Motor neuron (in vitro differentiated cells): Measurements from ENCODE around the gene ST3GAL3. TPM values are rescaled to one million over a fixed set of nuclear protein-coding genes. Genes with fewer than 3 reads are reported as not detected.

ENCODE experiments used
- ATAC-seq, 8 experiments: fragments of 200-7000 bp; cut with Tn5 transposase; replicated peaks in 6 of 8; 2 replicates each; pipeline ENCODE4 v1.8.0; 2021; ENCODE audit warnings: mild to moderate bottlenecking in 8 of 8, moderate library complexity in 8 of 8
- H3K27ac ChIP-seq, 2 donors: fragments of 250-450 bp; sonication (Bioruptor Pico); 2 replicates each; pipeline ENCODE4 v1.9.0; 2021; ENCODE audit warnings: antibody characterized with exemption in 2 of 2, mild to moderate bottlenecking in 2 of 2, moderate library complexity in 1 of 2
- H3K4me1 ChIP-seq, 2 donors: fragments of 250-450 bp; sonication (Bioruptor Pico); replicated peaks in 1 of 2; 2 replicates each; pipeline ENCODE4 v1.6.1; 2021; ENCODE audit warnings: antibody characterized with exemption in 2 of 2, mild to moderate bottlenecking in 2 of 2, moderate library complexity in 1 of 2
- H3K4me3 ChIP-seq, 5 donors: fragments of 250-450 bp; sonication (Bioruptor Pico); 2 replicates each; pipeline ENCODE4 v1.9.0; 2021; ENCODE audit warnings: antibody characterized with exemption in 5 of 5, mild to moderate bottlenecking in 5 of 5, moderate library complexity in 4 of 5
- WGBS, 10 experiments: fragments of 450-650 bp; shearing (Covaris generic); methylation state at CpG; one replicate each; pipeline ENCODE4 v1.0.0; 2022; 5-methylcytosine and 5-hydroxymethylcytosine counted together
- in situ Hi-C, 9 experiments: fragments of 400-800 bp; cut with MboI; loops; one replicate each; pipeline ENCODE4 v1.15.0; 2021; ENCODE audit warnings: low sequenced_read_pairs in 9 of 9, low pct_unique_long_range_greater_than_20kb in 2 of 9; ENCODE audit not compliant: unreplicated experiment in 9 of 9
- total RNA-seq, 8 experiments: library from RNA; unstranded; fragments of 300-600 nt; gene quantifications; 2 replicates each; pipeline versions ENCODE4 v1.2.3 to v1.2.4, GENCODE V29; 2022

ST3GAL3 gene
- total RNA-seq, 8 experiments from 2014 or later = 11.7 to 30.6 (median 29.0) TPM

GRCh38 chr1:43970911-43971310 is 263.6 kb downstream of the ST3GAL3 start:
- Histone ChIP-seq H3K4me1 (peaks cover 11 to 15% of the 10 kb centered on the region in 2 donors), H3K4me3 (peak overlapping the region; percentile 70 to 91 (median 82)), H3K27ac (no peak overlapping the region)
- ATAC-seq = no peak
- WGBS, 10 experiments = 80 to 92% (median 86%) methylated on average over 1 to 9 of the region's 9 CpGs; no CpG with 5 or more reads in 4 of the 10 experiments
- in situ Hi-C loops = no loop called here

- in situ Hi-C loops = no loop called here
- ATAC-seq = no peak
- no peak overlapping the region for H3K27ac ChIP-seq
- peaks cover 16 to 20% of the 10 kb centered on the region in 2 donors for H3K4me1 ChIP-seq
- no peak overlapping the region for H3K4me3 ChIP-seq
- WGBS, 10 experiments = 84 to 100% (median 92%) methylated on average over 3 to 7 of the region's 17 CpGs; no CpG with 5 or more reads in 6 of the 10 experiments
These were observed 264.1 kb downstream of the ST3GAL3 start for GRCh38 chr1:43971336-43971980.

GRCh38 chr1:43973981-43974442 is 266.7 kb downstream of the ST3GAL3 start:
- ATAC-seq = no peak
- in situ Hi-C loops = no loop called here
- H3K4me1 ChIP-seq = peaks cover 28 to 43% of the 10 kb centered on the region in 2 donors
- H3K27ac ChIP-seq = peak overlapping the region in 1 of 2 donors; percentile 88
- peak overlapping the region; percentile 69 to 92 (median 78) for H3K4me3 ChIP-seq
- 34 to 86% (median 55%) methylated on average over 1 to 9 of the region's 9 CpGs for WGBS, 10 experiments

GRCh38 chr1:43974443-43975248 is 267.3 kb downstream of the ST3GAL3 start, which contains the start of gene ATP6V0B:
Gene ATP6V0B, plus strand, starts transcription at chr1:43974960. Its CDS starts 81 bp downstream, at chr1:43975041.
- Histone ChIP-seq H3K4me1 (peaks cover 28 to 41% of the 10 kb centered on the region in 2 donors), H3K4me3 (peak within 1 kb of the TSS; percentile 69 to 92 (median 78)), H3K27ac (peak within 1 kb of the TSS; percentile 82 to 88)
- 0 to 1% (median 0%) methylated on average over 2 to 26 of the region's 93 CpGs; no CpG with 5 or more reads in 6 of the 10 experiments for WGBS, 10 experiments
- peak; percentile 62 to 80 (median 70) for ATAC-seq
- in situ Hi-C loops = no loop called here

DNA sequence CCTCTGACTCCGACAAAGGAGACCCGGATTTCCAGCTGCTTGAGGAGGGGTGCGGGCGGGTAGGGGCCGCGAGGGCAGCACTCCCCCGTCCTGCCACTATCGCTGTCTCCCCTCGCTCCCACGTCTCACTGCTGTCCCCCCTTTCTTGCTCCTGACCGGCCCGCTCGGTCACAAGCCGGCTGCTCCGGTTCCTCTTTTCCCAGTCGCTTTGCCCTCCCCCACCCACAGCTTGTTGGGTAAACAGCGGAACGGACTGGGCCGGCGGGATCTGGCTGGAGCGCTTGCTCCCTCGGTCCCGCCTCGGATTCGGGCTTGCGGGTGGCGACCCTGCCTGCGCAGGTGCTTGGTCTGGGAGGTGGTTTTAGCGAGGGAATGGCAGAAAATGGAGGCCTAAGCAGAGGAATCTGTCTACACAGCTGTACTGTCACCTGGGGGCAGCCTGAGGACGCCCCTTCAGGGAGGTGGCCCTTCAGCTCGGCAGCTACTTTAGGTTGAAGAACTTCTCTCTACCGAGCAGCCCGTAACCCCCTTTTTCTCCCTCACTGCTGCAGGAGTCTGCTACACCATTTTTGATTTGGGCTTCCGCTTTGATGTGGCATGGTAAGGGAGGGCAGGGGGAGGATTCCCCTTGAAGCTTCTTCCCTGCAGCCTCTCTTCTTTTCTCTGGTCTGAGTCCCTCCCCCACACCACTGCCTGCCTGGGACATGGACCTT is 268.1 kb downstream of the ST3GAL3 start:
- ATAC-seq = peak in 2 of 8 experiments; percentile 2 to 7
- H3K4me1 ChIP-seq = peaks cover 33 to 45% of the 10 kb centered on the region in 2 donors
- in situ Hi-C loops = no loop called here
- peak overlapping the region; percentile 82 to 88 for H3K27ac ChIP-seq
- 0 to 17% (median 5%) methylated on average over 1 to 26 of the region's 34 CpGs; no CpG with 5 or more reads in 3 of the 10 experiments for WGBS, 10 experiments
- H3K4me3 ChIP-seq = peak overlapping the region; percentile 69 to 92 (median 78)

DNA sequence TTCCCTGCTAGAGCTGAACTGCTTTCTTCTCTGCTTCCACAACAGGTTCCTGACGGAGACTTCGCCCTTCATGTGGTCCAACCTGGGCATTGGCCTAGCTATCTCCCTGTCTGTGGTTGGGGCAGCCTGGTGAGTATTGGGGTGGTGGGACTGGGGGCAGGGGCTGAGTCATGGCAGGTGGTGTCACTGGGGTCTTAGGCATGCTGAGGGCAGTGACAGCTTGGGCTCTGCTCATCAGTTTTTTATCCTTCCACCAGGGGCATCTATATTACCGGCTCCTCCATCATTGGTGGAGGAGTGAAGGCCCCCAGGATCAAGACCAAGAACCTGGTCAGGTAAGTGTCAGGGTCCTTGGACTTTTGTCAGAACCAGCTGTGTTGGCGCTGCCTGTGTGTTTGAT is 268.7 kb downstream of the ST3GAL3 start:
- in situ Hi-C loops = no loop called here
- 80 to 100% (median 95%) methylated on average over 1 to 3 of the region's 4 CpGs; no CpG with 5 or more reads in 6 of the 10 experiments for WGBS, 10 experiments
- no peak for ATAC-seq
- peak overlapping the region; percentile 69 to 92 (median 78) for H3K4me3 ChIP-seq
- peaks cover 31 to 45% of the 10 kb centered on the region in 2 donors for H3K4me1 ChIP-seq
- no peak overlapping the region for H3K27ac ChIP-seq

DNA sequence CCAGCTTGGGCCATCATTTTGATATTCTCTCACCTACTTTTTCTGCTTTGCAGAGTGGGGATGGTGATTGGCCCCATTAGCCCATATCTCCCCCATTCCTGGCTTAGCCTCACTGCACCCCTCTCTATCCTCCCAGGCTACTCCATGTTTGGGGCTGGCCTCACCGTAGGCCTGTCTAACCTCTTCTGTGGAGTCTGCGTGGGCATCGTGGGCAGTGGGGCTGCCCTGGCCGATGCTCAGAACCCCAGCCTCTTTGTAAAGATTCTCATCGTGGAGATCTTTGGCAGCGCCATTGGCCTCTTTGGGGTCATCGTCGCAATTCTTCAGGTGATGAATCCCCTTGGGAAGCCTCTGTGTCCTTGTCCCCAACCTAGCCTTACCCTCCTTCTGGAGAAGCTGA is 269.6 kb downstream of the ST3GAL3 start:
- 60 to 100% (median 96%) methylated on average over 1 to 8 of the region's 8 CpGs; no CpG with 5 or more reads in 4 of the 10 experiments for WGBS, 10 experiments
- Histone ChIP-seq H3K27ac (no peak overlapping the region), H3K4me3 (peak overlapping the region in 2 of 5 donors; percentile 80 to 92), H3K4me1 (peaks cover 31 to 44% of the 10 kb centered on the region in 2 donors)
- in situ Hi-C loops = no loop called here
- no peak for ATAC-seq

GRCh38 chr1:43977376-43978263 is 270.3 kb downstream of the ST3GAL3 start:
- 75 to 100% (median 95%) methylated on average over 1 to 9 of the region's 9 CpGs; no CpG with 5 or more reads in 1 of the 10 experiments for WGBS, 10 experiments
- Histone ChIP-seq H3K4me1 (peaks cover 31 to 44% of the 10 kb centered on the region in 2 donors), H3K4me3 (peak overlapping the region in 2 of 5 donors; percentile 3 to 90), H3K27ac (no peak overlapping the region)
- no peak for ATAC-seq
- in situ Hi-C loops = no loop called here

- in situ Hi-C loops = no loop called here
- Histone ChIP-seq H3K4me1 (peaks cover 31 to 44% of the 10 kb centered on the region in 2 donors), H3K27ac (peak overlapping the region in 1 of 2 donors; percentile 78), H3K4me3 (peak overlapping the region; percentile 54 to 90 (median 76))
- ATAC-seq = no peak
- WGBS, 10 experiments = 0 to 86% (median 37%) methylated on average over 1 to 4 of the region's 5 CpGs; no CpG with 5 or more reads in 6 of the 10 experiments
These were observed 270.9 kb downstream of the ST3GAL3 start for GRCh38 chr1:43978264-43978550.

GRCh38 chr1:43978551-43979260 is 271.4 kb downstream of the ST3GAL3 start, which contains the start of gene B4GALT2:
Gene B4GALT2, plus strand, starts transcription at chr1:43979210. Its CDS starts 1,951 bp downstream, at chr1:43981161.
- peak; percentile 0 to 33 (median 16) for ATAC-seq
- 0 to 16% (median 0%) methylated on average over 1 to 8 of the region's 54 CpGs; no CpG with 5 or more reads in 5 of the 10 experiments for WGBS, 10 experiments
- Histone ChIP-seq H3K4me3 (peak within 1 kb of the TSS; percentile 54 to 90 (median 76)), H3K4me1 (peaks cover 31 to 44% of the 10 kb centered on the region in 2 donors), H3K27ac (peak within 1 kb of the TSS; percentile 66 to 78)
- in situ Hi-C loops = no loop called here

DNA sequence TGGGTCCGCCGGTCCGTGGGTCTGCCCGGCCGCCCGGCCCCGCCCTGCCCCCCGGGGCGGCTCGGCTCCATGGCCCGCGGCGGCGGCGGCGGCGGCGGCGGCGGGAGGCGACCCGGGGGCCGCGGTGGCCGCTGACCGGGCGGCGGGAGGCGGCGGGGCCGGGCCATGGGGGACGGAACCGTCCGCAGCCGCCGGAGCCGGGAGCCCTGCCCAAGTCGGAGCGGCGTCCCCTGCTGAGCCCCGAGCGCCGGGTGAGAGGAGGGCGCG is 271.9 kb downstream of the ST3GAL3 start:
- Histone ChIP-seq H3K27ac (peak overlapping the region; percentile 66 to 78), H3K4me1 (peaks cover 27 to 42% of the 10 kb centered on the region in 2 donors), H3K4me3 (peak overlapping the region; percentile 54 to 90 (median 76))
- no CpG with 5 or more reads among the region's 45 CpGs for WGBS, 10 experiments
- peak in 2 of 8 experiments; percentile 2 for ATAC-seq
- in situ Hi-C loops = no loop called here
